ENCODE data around the gene KCNQ1OT1. TPM values are rescaled to one million over a fixed set of nuclear protein-coding genes. Genes with fewer than 3 reads are reported as not detected.

KCNQ1OT1 gene
- total RNA-seq, 2 donors from 2014 or later = 0.77 to 1.5 TPM

DNA sequence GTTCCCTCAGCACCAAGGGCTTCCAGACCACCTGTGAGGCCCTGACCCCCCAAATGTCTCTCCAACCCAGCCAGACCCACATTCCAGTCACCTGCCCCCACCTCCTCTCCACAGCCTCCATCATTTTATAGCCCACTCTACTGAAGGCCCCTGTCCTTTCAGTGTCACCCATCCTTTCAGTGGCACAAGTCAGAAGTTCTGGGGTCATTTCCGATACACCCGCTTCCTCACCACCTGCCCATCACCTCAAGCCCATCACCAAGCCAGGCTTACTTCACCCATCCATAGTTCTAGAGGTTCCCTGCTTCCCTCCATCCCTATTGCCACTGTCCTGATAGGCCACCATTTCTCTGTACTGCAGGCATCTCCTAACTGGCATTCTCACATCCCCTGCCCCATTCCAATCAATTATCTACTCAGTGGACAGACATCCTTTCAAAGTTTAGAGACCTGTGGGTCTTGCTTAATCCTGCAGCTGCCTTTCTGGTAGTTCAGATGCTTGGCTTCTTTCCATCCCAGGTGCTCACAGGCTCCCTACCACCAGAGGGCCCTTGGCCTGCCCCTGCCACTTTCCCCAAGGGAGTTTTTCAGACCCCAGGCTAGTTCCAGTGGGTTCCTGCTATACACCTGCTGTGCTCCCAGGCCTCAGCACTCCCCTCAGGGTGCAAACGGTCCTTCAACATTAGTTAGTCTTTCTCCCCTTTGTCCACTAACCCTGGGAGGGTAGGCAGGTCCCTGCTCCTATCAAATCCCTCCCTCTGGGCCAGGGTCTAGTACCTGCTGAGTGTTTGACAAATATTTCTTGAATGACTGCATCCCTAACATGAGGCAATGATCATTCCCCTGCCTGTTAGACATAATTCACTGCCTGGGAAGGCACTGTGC lies 7.6 kb downstream of the KCNQ1OT1 start:
- intact Hi-C loops (cut with DNase I) = no loop called here

DNA sequence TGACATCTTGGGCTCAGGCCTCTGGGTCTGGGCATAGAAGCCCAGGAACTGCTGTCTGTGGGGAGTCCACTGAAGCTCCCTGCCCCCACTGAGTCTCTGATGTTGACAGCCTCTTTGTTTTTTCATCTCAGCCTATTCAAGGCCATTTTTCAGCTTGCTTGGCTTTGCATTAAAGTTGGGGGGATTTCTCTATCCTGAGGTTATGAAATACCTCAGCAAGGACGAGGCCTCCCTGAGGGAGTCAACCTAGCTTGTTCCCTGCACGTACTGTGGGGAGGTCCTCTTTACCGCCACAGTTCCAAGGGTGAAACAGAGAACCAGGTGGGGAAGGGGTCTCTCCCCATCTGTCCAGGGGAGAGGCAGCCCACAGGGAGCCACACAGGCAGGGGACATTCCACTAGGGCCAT lies 8.4 kb downstream of the KCNQ1OT1 start:
- no peak for DNase-seq
- peaks cover 6% of the 10 kb centered on the region for H3K4me1 ChIP-seq
- no peak overlapping the region for H3K9ac ChIP-seq (ENCODE audit: low read depth in 2 of 2, low read length in 2 of 2)
- TF ChIP-seq, protein P1, sequence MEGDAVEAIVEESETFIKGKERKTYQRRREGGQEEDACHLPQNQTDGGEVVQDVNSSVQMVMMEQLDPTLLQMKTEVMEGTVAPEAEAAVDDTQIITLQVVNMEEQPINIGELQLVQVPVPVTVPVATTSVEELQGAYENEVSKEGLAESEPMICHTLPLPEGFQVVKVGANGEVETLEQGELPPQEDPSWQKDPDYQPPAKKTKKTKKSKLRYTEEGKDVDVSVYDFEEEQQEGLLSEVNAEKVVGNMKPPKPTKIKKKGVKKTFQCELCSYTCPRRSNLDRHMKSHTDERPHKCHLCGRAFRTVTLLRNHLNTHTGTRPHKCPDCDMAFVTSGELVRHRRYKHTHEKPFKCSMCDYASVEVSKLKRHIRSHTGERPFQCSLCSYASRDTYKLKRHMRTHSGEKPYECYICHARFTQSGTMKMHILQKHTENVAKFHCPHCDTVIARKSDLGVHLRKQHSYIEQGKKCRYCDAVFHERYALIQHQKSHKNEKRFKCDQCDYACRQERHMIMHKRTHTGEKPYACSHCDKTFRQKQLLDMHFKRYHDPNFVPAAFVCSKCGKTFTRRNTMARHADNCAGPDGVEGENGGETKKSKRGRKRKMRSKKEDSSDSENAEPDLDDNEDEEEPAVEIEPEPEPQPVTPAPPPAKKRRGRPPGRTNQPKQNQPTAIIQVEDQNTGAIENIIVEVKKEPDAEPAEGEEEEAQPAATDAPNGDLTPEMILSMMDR (IDR thresholded peaks at IDR 0.05) = no peak
- H3K27me3 ChIP-seq = no peaks in the 10 kb centered on the region
- no peaks in the 10 kb centered on the region for H3K36me3 ChIP-seq
- H3K4me3 ChIP-seq = no peak overlapping the region
- intact Hi-C loops (cut with DNase I) = no loop called here
- H3K27ac ChIP-seq = no peak overlapping the region
- no peaks in the 10 kb centered on the region for H3K9me3 ChIP-seq

More for the DNA sequence above, 7.6 kb downstream of the KCNQ1OT1 start:
- H3K27ac ChIP-seq = no peak overlapping the region
- no peak for DNase-seq
- no peak overlapping the region for H3K4me3 ChIP-seq
- H3K27me3 ChIP-seq = no peaks in the 10 kb centered on the region
- TF ChIP-seq, protein P1 (IDR thresholded peaks at IDR 0.05) = no peak
- H3K4me1 ChIP-seq = peaks cover 6% of the 10 kb centered on the region
- no peaks in the 10 kb centered on the region for H3K9me3 ChIP-seq
- H3K36me3 ChIP-seq = no peaks in the 10 kb centered on the region
- no peak overlapping the region for H3K9ac ChIP-seq (ENCODE audit: low read depth in 2 of 2, low read length in 2 of 2)

DNA sequence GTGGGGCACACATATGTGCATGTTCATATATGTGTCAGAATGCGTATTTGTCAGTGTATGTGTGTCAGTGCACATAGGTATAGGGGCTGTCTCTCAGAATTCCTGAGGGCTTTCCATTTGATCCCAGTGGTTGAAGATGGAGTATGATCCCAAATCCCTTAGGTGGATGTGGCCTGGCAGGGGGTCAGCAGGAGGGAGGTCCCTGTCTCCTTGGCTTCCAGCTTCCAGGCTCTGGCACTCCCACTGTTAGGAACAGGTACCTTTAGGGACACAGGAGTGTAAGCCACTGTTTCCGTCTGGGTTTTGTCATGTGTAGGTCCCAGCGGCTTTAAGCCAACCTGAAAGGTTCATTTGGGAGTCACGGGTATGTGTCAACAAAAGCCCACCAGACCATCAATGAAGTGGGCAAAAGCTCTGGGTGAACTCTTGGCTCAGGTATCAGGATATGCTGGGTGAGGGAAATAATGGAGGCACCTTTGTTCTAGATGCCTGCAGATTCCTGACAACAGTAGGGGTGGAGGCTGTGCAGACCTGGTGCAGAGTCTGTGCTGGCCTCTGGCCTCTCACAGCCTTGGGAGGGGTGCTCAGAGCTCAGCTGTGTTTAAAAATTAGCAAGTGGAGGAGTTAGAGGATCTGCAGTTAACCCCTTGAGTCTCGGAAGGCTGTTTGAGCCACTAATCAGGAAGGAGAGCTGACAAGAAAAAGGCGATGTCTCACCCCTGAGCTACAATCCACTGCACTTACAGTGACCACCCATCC lies 9.0 kb downstream of the KCNQ1OT1 start:
- TF ChIP-seq, protein P1 (IDR thresholded peaks at IDR 0.05) = no peak
- H3K4me3 ChIP-seq = no peak overlapping the region
- H3K9ac ChIP-seq (ENCODE audit: low read depth in 2 of 2, low read length in 2 of 2) = no peak overlapping the region
- no peak for DNase-seq
- H3K27ac ChIP-seq = no peak overlapping the region
- peaks cover 6% of the 10 kb centered on the region for H3K4me1 ChIP-seq
- H3K9me3 ChIP-seq = no peaks in the 10 kb centered on the region
- H3K36me3 ChIP-seq = no peaks in the 10 kb centered on the region
- no peaks in the 10 kb centered on the region for H3K27me3 ChIP-seq
- intact Hi-C loops (cut with DNase I) = no loop called here

DNA sequence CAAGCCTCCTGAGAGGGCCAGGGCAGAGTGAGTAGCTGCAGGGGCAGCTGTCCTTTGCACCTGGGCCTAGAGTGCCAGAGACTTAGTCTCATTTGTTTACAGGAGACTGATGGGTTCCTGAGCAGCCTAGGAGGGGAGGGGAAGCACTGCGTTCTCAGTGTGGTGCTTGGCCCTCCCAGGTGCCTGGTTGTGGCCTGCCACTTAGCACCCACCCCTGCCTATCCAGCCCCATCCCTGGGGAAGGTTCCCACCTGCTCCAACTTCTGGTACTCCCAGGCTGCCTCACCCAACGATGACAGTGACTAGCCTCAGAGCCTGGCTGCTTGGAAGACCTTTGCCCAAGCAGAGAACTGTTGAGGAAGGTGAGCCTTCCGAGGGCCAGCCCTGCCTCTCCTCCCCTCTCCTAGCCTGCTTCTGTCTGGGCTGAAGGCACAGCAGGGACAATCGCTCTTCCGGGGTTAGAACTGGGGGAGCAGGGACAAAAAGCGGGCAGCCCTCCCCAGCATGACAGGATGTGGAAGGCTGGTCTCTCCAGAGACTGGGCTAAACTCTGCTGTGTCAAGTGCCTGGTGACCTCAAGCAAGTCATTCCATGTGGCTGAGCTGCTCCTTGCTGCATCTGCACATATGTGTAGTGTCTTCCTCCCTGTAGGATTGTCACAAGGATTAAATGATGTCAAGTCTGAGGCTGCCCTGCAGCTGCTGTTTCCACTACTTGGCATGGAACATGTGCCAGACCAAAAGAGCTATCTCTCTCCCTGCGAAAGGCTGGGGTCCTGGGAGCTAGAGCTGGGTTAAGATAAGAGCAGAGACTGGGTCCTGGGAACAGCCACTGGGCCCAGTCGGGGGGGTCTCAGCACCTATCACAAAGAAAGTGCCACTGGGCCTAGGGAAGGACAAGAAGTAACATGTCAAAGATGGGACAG lies 9.9 kb downstream of the KCNQ1OT1 start:
- no peak for DNase-seq
- no peaks in the 10 kb centered on the region for H3K4me1 ChIP-seq
- H3K36me3 ChIP-seq = no peaks in the 10 kb centered on the region
- intact Hi-C loops (cut with DNase I) = no loop called here
- no peak overlapping the region for H3K27ac ChIP-seq
- H3K9me3 ChIP-seq = no peaks in the 10 kb centered on the region
- TF ChIP-seq, protein P1 (IDR thresholded peaks at IDR 0.05) = no peak
- H3K27me3 ChIP-seq = no peaks in the 10 kb centered on the region
- H3K9ac ChIP-seq (ENCODE audit: low read depth in 2 of 2, low read length in 2 of 2) = no peak overlapping the region
- no peak overlapping the region for H3K4me3 ChIP-seq

Data from colonic mucosa (tissue), 4 donors.